HCT116 (cell line): ENCODE measurements around the gene IL25. TPM values are rescaled to one million over a fixed set of nuclear protein-coding genes. Genes with fewer than 3 reads are reported as not detected.
"Not testable (repeated sequence)": the region's sequence is repeated elsewhere in the genome, so short reads cannot be mapped to it uniquely, and the experiment has no call there.

Experiments used
- ATAC-seq: fragments of 200-7000 bp; cut with Tn5 transposase; 2 replicates; pipeline ENCODE4 v1.9.1; 2020; ENCODE audit warnings: mild to moderate bottlenecking, moderate library complexity
- BruUV-seq: library from RNA; stranded (reverse); fragments of 400-500 nt; replicated peaks from 2 replicates; lab custom pipeline; 2021; lab: Mats Ljungman, UMichigan
- CTCF ChIA-PET: fragments of 300-600 bp; sonication (Branson Sonifier 250); formaldehyde crosslinking; loops from one replicate; lab custom pipeline; 2021; ENCODE audit warnings: antibody characterized with exemption; lab: Charles Lee
- POLR2A ChIA-PET: fragments of 300-600, 350-600 bp; sonication (Branson Sonifier 250); formaldehyde crosslinking; loops from one replicate; lab custom pipeline; 2021; ENCODE audit warnings: antibody characterized with exemption; lab: Charles Lee
- RAD21 ChIA-PET, 2 experiments: fragments of 300-600 bp; sonication (Branson Sonifier 250); formaldehyde crosslinking; loops; one replicate each; lab custom pipeline; 2023; ENCODE audit warnings: low total read pairs in 2 of 2; ENCODE audit not compliant: uncharacterized antibody in 2 of 2, unreplicated experiment in 2 of 2, low non-redundant PET in 1 of 2; lab: Charles Lee
- DNase-seq: peaks from one replicate; pipeline ENCODE4 v3.0.0-alpha.2; 2010; ENCODE audit warnings: low read depth, low spot score
- H2AFZ ChIP-seq: fragments of 200-600 bp; shearing (Covaris generic), sonication (generic); 2 replicates; pipeline ENCODE4 v1.6.1; 2017; ENCODE audit warnings: low read depth, mixed run types, mixed read lengths, antibody characterized with exemption, low read length; ENCODE audit not compliant: poor library complexity, severe bottlenecking
- H3K27ac ChIP-seq: 2 replicates; pipeline ENCODE4 v1.5.1; 2012; ENCODE audit warnings: low read depth, low read length
- H3K27me3 ChIP-seq: fragments of 200-600 bp; sonication (generic); 2 replicates; pipeline ENCODE4 v1.6.1; 2016; ENCODE audit warnings: mixed run types, low read length, mixed read lengths; ENCODE audit not compliant: insufficient read depth
- H3K36me3 ChIP-seq, 2 experiments: fragments of 200-500 bp in 1 of 2; fragments of 200-600 bp in 1 of 2; sonication (Bioruptor generic) in 1 of 2; sonication (generic) in 1 of 2; 2 replicates each; pipeline versions ENCODE4 v1.5.1 to v1.6.1; 2014 to 2016; ENCODE audit warnings: low read length in 2 of 2, inconsistent platforms in 1 of 2, mixed read lengths in 1 of 2, mixed run types in 1 of 2; ENCODE audit not compliant: insufficient read depth in 2 of 2, control insufficient read depth in 1 of 2
- H3K4me1 ChIP-seq, 2 experiments: fragments of 200-600 bp in 1 of 2; sonication (generic) in 1 of 2; 2 replicates each; pipeline versions ENCODE4 v1.5.1 to v1.6.1; 2012 to 2017; ENCODE audit warnings: low read length in 2 of 2, inconsistent platforms in 1 of 2, mild to moderate bottlenecking in 1 of 2, mixed read lengths in 1 of 2, mixed run types in 1 of 2, moderate library complexity in 1 of 2; ENCODE audit not compliant: insufficient read depth in 2 of 2, control insufficient read depth in 1 of 2
- H3K4me2 ChIP-seq: fragments of 200-600 bp; sonication (generic); 2 replicates; pipeline ENCODE4 v1.6.1; 2017; ENCODE audit warnings: mixed run types, low read length, mixed read lengths
- H3K4me3 ChIP-seq, 2 experiments: fragments of 200-600 bp in 1 of 2; sonication (generic) in 1 of 2; replicated peaks in 1 of 2; 2 replicates each; pipeline ENCODE4 v1.5.1; 2011 to 2016; ENCODE audit warnings: low read length in 2 of 2, control low read depth in 1 of 2, low read depth in 1 of 2, mild to moderate bottlenecking in 1 of 2, mixed read lengths in 1 of 2, mixed run types in 1 of 2
- H3K79me2 ChIP-seq: fragments of 200-600 bp; sonication (generic); 2 replicates; pipeline ENCODE4 v1.6.1; 2017; ENCODE audit warnings: mild to moderate bottlenecking, mixed run types, low read length, moderate library complexity, mixed read lengths; ENCODE audit not compliant: insufficient read depth
- H3K9ac ChIP-seq: fragments of 200-600 bp; sonication (generic); 2 replicates; pipeline ENCODE4 v1.6.1; 2016; ENCODE audit warnings: low read length, mixed read lengths
- H3K9me2 ChIP-seq: fragments of 200-600 bp; sonication (generic), shearing (Covaris generic); 2 replicates; pipeline ENCODE4 v1.6.1; 2017; ENCODE audit warnings: mixed run types, mild to moderate bottlenecking, moderate library complexity; ENCODE audit not compliant: insufficient read depth
- H3K9me3 ChIP-seq, 2 experiments: fragments of 200-500 bp in 1 of 2; fragments of 200-600 bp in 1 of 2; sonication (Bioruptor generic) in 1 of 2; sonication (generic) in 1 of 2; 2 replicates each; pipeline ENCODE4 v1.6.1; 2014 to 2017; ENCODE audit warnings: low read length in 2 of 2, mixed read lengths in 2 of 2, inconsistent platforms in 1 of 2, low read depth in 1 of 2, mild to moderate bottlenecking in 1 of 2, mixed run types in 1 of 2, moderate library complexity in 1 of 2; ENCODE audit not compliant: control insufficient read depth in 1 of 2, insufficient read depth in 1 of 2
- H4K20me1 ChIP-seq: fragments of 200-600 bp; sonication (generic), shearing (Covaris generic); 2 replicates; pipeline ENCODE4 v1.6.1; 2017; ENCODE audit warnings: mixed run types, mild to moderate bottlenecking, moderate library complexity; ENCODE audit not compliant: insufficient read depth
- CEBPB ChIP-seq: IDR thresholded peaks from 2 replicates; pipeline ENCODE4 v1.6.1; 2012; ENCODE audit warnings: low read depth
- EZH2phosphoT487 ChIP-seq: fragments of 200-600 bp; IDR thresholded peaks from 2 replicates; pipeline ENCODE4 v1.6.1; 2018; ENCODE audit warnings: antibody characterized with exemption, borderline replicate concordance
- POLR2A ChIP-seq: IDR thresholded peaks from 2 replicates; pipeline ENCODE4 v1.7.0; 2011; ENCODE audit warnings: borderline replicate concordance; ENCODE audit not compliant: insufficient read depth, insufficient read length; ENCODE audit errors: extremely low read depth
- POLR2AphosphoS5 ChIP-seq: IDR thresholded peaks from 2 replicates; pipeline ENCODE4 v1.6.1; 2011; ENCODE audit warnings: mild to moderate bottlenecking, low read depth, low read length, moderate library complexity
- RAD21 ChIP-seq: IDR thresholded peaks from 2 replicates; pipeline ENCODE4 v1.6.1; 2012; ENCODE audit warnings: low read depth, mild to moderate bottlenecking
- SRF ChIP-seq: IDR thresholded peaks from 2 replicates; pipeline ENCODE4 v1.6.1; 2012; ENCODE audit warnings: low read depth
- YY1 ChIP-seq: IDR thresholded peaks from 2 replicates; pipeline ENCODE4 v1.6.1; 2011; ENCODE audit warnings: low read length, low read depth, moderate library complexity, mild to moderate bottlenecking; ENCODE audit not compliant: insufficient replicate concordance; ENCODE audit errors: extremely low read depth
- ZFX ChIP-seq: fragments of 450-650 bp; IDR thresholded peaks from 2 replicates; pipeline ENCODE4 v1.6.1; 2017
- intact Hi-C: fragments of 100-400 bp; cut with micrococcal nuclease; formaldehyde crosslinking; loops from 2 replicates; pipeline ENCODE4 v1.10.0; 2022
- total RNA-seq: library from RNA; stranded (reverse); gene quantifications from one replicate; pipeline ENCODE4 v1.2.1, GENCODE V29; 2021; ENCODE audit not compliant: unreplicated experiment
- TF ChIP-seq, protein P1 (sequence below): IDR thresholded peaks from 2 replicates; pipeline ENCODE4 v1.6.1; 2012
- TF ChIP-seq, protein P2 (sequence below): IDR thresholded peaks from 2 replicates; pipeline ENCODE4 v1.6.1; 2011; ENCODE audit warnings: mild to moderate bottlenecking, low read length, moderate library complexity; ENCODE audit not compliant: insufficient replicate concordance; ENCODE audit errors: extremely low read depth
- TF ChIP-seq, protein P3 (sequence below): IDR thresholded peaks from 2 replicates; pipeline ENCODE4 v1.6.1; 2012

IL25 gene
- total RNA-seq, 1 experiment from 2014 or later, result not detected

DNA sequence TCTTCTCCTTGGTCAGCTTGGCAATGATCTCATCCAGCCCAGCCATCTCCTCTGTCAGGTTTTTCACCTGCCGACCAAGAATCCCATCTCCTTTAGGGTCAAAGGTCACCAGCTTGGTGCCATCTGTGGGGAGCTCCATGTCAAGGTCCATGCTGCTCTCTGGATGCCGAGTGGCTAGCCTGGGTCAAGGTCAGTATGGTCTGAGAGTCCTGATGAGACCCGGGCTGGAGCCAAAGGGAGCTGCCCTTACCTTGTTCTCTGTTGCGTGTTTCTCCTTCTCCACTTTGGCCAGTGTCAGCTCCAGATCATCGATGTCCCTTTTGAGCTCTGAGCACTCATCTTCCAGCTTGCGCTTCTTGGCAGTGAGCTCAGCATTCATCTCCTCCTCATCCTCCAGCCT lies 51.0 kb downstream of the IL25 start:
- ChIA-PET POLR2A (no interaction called here), RAD21 (no interaction called here), CTCF (no interaction called here)
- H3K27ac ChIP-seq, result no peak overlapping the region
- no TSS peak for BruUV-seq
- DNase-seq (no peak), ATAC-seq (no peak)
- no peak overlapping the region for H3K4me2 ChIP-seq
- no peak overlapping the region for H3K9ac ChIP-seq
- intact Hi-C loops, result no loop called here
- no peaks in the 10 kb centered on the region for H3K4me1 ChIP-seq
- H3K4me3 ChIP-seq, result no peak overlapping the region
- no peak for TF ChIP-seq CEBPB
- TF ChIP-seq POLR2A, result no peak
- no peak for TF ChIP-seq SRF
- TF ChIP-seq, protein P1, sequence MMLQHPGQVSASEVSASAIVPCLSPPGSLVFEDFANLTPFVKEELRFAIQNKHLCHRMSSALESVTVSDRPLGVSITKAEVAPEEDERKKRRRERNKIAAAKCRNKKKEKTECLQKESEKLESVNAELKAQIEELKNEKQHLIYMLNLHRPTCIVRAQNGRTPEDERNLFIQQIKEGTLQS, result no peak
- no peak for TF ChIP-seq RAD21
- H3K9me2 ChIP-seq, result no peaks in the 10 kb centered on the region
- peaks cover 7% of the 10 kb centered on the region; the same call in 1 of the 2 replicates for H3K27me3 ChIP-seq
- no peaks in the 10 kb centered on the region for H4K20me1 ChIP-seq
- no peak overlapping the region for H2AFZ ChIP-seq
- H3K79me2 ChIP-seq, result no peaks in the 10 kb centered on the region
- H3K36me3 ChIP-seq, result no peaks in the 10 kb centered on the region
- no peaks in the 10 kb centered on the region for H3K9me3 ChIP-seq

DNA sequence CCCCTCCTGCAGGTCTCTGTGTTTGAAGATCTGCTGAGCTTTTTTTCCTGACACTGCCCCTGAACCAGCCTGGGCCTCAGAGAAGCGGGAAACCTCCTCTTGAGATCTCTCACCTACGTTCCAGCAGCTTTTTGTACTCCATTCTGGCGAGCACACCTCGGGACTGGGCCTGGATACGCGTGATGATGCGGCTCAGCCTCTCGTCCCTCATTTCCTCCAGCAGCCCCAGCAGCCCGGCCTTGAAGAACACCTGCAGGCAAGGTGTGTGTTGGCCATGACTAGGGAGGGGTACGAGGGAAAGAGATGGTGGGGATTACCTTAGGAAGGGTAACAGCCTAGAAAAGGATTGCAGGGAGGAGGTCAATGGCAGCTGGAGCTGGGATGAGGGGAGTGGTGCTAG lies 52.6 kb downstream of the IL25 start:
- ATAC-seq, result no peak
- peaks cover 7% of the 10 kb centered on the region; the same call in 1 of the 2 replicates for H3K27me3 ChIP-seq
- intact Hi-C loops, result no loop called here
- BruUV-seq, result no TSS peak
- no peak overlapping the region for H3K27ac ChIP-seq
- no peaks in the 10 kb centered on the region for H3K9me3 ChIP-seq
- no peak overlapping the region for H3K4me3 ChIP-seq
- no peaks in the 10 kb centered on the region for H4K20me1 ChIP-seq
- ChIA-PET POLR2A (interaction anchor here (1.4 kb wide), 1 partner anchor 14 kb away, joined by 3 read pairs; no protein-coding TSS in a partner anchor), RAD21 (no interaction called here), CTCF (no interaction called here)
- H3K9ac ChIP-seq, result no peak overlapping the region
- no peak overlapping the region for H3K4me2 ChIP-seq
- H3K9me2 ChIP-seq, result no peaks in the 10 kb centered on the region
- no peaks in the 10 kb centered on the region for H3K79me2 ChIP-seq
- no peaks in the 10 kb centered on the region for H3K36me3 ChIP-seq
- no peak overlapping the region for H2AFZ ChIP-seq
- TF ChIP-seq, protein P2, sequence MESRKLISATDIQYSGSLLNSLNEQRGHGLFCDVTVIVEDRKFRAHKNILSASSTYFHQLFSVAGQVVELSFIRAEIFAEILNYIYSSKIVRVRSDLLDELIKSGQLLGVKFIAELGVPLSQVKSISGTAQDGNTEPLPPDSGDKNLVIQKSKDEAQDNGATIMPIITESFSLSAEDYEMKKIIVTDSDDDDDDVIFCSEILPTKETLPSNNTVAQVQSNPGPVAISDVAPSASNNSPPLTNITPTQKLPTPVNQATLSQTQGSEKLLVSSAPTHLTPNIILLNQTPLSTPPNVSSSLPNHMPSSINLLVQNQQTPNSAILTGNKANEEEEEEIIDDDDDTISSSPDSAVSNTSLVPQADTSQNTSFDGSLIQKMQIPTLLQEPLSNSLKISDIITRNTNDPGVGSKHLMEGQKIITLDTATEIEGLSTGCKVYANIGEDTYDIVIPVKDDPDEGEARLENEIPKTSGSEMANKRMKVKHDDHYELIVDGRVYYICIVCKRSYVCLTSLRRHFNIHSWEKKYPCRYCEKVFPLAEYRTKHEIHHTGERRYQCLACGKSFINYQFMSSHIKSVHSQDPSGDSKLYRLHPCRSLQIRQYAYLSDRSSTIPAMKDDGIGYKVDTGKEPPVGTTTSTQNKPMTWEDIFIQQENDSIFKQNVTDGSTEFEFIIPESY, result no peak
- TF ChIP-seq POLR2AphosphoS5 (no peak), CEBPB (no peak), ZFX (no peak), EZH2phosphoT487 (no peak), YY1 (no peak)
- TF ChIP-seq, protein P3, sequence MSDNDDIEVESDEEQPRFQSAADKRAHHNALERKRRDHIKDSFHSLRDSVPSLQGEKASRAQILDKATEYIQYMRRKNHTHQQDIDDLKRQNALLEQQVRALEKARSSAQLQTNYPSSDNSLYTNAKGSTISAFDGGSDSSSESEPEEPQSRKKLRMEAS, result no peak
- TF ChIP-seq, all 23 proteins: peak for 0
- DNase-seq, result no peak
- H3K4me1 ChIP-seq, result no peaks in the 10 kb centered on the region

DNA sequence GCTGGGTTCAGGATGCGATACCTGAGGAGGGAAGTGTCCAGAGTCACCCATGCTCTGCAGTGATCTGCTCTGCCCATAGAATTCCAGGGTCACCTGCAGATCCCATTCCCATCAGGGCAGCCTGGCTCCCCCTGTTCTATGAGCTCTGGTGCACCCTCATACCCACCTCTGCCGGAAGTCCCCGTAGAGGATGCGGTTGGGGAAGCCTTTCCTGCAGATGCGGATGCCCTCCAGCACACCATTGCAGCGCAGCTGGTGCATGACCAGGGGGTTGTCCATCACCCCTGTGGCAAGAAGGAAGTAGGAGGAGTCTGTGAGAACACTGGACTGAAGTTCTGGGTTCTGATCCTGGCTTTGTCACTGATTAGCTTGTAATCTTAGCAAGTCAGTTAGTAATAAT lies 53.2 kb downstream of the IL25 start:
- H3K9me2 ChIP-seq, H3K79me2 ChIP-seq, H3K4me1 ChIP-seq, POLR2A ChIA-PET, CTCF ChIA-PET, ATAC-seq, H2AFZ ChIP-seq, H3K27ac ChIP-seq, H3K9me3 ChIP-seq, DNase-seq, H3K9ac ChIP-seq, H4K20me1 ChIP-seq, H3K27me3 ChIP-seq, H3K4me3 ChIP-seq, RAD21 ChIA-PET, H3K36me3 ChIP-seq, BruUV-seq, intact Hi-C loops, H3K4me2 ChIP-seq: not testable (repeated sequence)
